Sigmoid colon (tissue), 4 donors: Measurements from ENCODE around the gene U2SURP.

ENCODE experiments used
- CTCF ChIP-seq, 4 experiments: fragments of 450-650 bp in 3 of 4; fragments of 200-600 bp in 1 of 4; IDR thresholded peaks; one replicate each; pipeline ENCODE4 v1.5.1; 2016 to 2019; ENCODE audit warnings: antibody characterized with exemption in 4 of 4, mild to moderate bottlenecking in 3 of 4, moderate library complexity in 2 of 4
- EP300 ChIP-seq, 4 donors: sonication (generic); formaldehyde crosslinking; IDR thresholded peaks; one replicate each; pipeline ENCODE4 v1.6.1; 2017; ENCODE audit warnings: antibody characterized with exemption in 4 of 4
- POLR2A ChIP-seq, 2 donors: fragments of 450-650 bp; IDR thresholded peaks; one replicate each; pipeline ENCODE4 v1.6.1; 2016; ENCODE audit warnings: antibody characterized with exemption in 2 of 2, mild to moderate bottlenecking in 2 of 2, moderate library complexity in 2 of 2

DNA sequence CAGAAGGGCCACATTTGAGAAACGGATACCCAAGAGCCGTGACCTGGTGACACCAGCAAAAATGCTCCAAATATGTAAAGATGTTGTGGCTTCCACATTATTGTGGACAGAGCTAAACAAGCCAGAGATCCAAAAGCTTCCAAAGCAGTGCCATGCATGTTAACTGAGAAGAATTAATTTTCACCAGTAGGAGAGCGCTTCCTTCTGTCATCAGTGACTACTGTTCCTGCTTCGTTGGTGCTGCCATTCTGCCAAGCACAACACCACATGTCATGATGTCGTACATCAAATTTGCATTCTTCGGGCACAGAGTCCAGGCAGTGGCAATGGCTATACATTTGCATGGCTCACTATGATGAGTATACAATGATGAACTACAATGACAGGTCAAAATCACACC is 99.1 kb downstream of the U2SURP start:
- no peak for TF ChIP-seq EP300 (IDR thresholded peaks at IDR 0.05)
- no peak for TF ChIP-seq POLR2A (IDR thresholded peaks at IDR 0.05)
- TF ChIP-seq CTCF (IDR thresholded peaks at IDR 0.05), result no peak
